GM21717 (cell line): Measurements from ENCODE around the gene MRPL33.
A peak's percentile ranks its signal among the peaks of the same experiment; 100 is the strongest.

ENCODE experiments used
- ATAC-seq: cut with Tn5 transposase; IDR thresholded peaks from one replicate; pipeline ENCODE4 v1.9.1; 2021; ENCODE audit warnings: mild to moderate bottlenecking, moderate library complexity; ENCODE audit not compliant: unreplicated experiment

Gene MRPL33

GRCh38 chr2:27771548-27772335 lies at the start of gene MRPL33:
MRPL33 (plus strand) TSS chr2:27771719; CDS start chr2:27771778, 59 bp downstream.
- ATAC-seq, result peak; percentile 95

DNA sequence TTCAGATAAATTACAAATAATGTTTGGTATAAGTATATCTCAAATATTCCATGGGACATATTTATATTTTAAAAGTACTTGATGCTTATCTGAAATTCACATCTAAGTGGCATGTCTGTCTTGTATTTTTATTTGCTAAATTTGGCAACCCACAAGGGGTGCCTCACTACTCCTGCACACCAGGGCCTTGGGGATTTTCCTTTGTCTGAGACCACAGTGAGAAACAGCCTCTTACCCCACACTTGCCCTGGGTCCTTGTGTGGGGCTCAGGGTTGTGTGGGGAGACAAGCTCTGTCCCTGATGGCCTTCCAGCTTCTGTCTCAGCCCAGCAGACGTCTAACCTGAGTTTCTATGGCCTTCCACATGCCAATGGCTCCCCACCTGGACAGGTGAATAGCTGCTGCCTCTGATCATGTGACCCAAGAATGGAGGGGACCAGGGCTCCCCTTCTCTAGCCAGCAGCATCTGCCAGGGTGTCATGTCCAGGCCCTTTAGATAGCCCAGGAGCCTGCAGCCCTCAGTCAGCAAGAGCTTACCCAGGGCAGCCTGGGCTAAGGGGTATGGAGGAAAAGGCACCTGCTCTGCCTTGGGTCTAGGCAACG lies 49.5 kb upstream of the MRPL33 start:
- no peak for ATAC-seq

DNA sequence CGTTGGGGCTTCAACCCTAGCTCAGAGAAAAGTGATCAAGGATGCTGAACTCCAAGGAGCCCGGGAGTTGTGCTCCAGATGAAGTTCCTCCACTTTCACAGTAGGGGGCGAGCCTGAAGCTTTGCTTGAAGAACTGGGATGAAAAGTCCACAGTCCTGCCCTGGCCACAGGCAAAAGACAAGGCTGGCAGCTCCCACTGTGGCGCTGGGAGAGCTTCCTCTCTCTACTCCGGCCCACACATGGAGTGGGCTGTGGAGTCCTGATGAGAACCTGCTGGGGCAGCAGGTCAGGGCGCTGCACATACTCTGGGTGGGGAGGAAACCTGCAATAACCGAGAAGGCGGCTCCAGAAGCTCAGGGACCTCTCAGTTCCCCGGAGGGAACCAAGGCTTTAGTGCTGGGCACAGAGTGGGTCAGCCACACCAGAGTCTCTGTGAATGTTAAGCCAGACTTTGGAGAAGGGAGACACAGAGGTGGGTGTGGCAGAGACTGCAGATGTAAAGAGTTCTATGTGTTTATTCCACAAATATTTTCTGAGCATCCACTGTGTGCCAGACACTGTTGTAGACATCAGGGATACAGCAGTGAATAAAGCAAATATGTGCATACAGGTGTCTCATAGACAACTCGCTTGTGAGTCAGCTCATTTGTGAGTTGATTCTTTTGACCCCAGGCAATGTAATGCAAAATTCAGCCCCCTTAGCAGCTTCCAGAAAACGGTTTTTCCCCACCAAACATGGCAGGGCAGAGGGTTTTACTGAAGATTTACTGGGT lies 48.0 kb upstream of the MRPL33 start:
- ATAC-seq, result no peak

GRCh38 chr2:27724191-27724590 lies 47.3 kb upstream of the MRPL33 start:
- no peak for ATAC-seq

DNA sequence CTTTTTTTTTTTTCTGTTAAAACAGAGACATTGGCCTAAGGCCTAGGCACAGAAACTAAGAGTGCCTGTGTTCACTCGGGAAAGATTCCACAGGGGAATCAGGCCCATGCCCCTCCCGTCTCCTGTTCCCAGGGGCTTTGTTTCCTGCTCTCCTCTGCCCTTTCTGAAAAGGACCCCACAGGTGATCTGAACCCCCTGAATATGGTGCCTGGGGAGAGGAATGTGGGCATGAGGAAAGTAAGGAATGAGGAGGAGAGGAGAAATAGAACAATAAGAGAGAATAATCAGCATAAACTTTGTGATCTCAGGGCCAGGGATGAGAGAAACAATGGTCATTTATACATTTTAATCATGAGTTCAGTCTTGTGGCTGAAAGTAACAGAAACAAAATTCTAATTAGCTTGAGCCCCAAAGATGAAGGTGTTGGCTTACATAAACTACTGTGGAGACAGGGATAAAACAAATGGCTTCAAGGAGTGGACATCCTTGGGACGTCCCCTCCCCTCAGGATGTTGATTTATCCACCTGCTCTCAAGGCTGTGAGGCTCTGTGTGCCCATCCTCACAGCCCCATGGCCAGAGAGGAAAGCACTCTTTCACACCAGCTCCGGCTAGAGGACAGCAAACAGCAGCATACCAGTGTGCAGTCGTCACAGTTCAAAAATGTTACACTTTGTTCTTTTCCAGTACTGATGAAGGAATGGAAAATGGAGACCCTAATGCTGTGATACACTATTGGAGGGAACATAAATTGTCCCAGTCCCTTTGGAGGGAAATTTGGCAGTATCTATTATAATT lies 46.4 kb upstream of the MRPL33 start:
- no peak for ATAC-seq

DNA sequence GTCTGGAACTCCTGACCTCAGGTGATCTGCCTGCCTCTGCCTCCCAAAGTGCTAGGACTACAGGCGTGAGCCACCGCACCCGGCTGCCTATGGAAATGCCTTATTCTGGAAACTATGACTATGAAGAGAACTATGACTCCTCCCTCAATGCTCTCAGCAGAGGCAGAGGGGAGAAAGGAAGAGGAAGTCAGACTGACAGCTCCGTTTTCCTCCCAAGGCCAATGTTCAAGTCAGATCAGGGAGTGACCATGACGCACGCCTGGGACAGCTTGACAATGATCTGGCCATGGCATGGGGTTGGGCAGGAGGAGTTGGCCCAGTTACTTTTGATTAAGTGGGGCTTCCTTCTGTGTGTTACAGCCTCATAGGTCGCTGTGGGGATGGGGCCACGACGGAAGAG lies 44.3 kb upstream of the MRPL33 start:
- no peak for ATAC-seq

DNA sequence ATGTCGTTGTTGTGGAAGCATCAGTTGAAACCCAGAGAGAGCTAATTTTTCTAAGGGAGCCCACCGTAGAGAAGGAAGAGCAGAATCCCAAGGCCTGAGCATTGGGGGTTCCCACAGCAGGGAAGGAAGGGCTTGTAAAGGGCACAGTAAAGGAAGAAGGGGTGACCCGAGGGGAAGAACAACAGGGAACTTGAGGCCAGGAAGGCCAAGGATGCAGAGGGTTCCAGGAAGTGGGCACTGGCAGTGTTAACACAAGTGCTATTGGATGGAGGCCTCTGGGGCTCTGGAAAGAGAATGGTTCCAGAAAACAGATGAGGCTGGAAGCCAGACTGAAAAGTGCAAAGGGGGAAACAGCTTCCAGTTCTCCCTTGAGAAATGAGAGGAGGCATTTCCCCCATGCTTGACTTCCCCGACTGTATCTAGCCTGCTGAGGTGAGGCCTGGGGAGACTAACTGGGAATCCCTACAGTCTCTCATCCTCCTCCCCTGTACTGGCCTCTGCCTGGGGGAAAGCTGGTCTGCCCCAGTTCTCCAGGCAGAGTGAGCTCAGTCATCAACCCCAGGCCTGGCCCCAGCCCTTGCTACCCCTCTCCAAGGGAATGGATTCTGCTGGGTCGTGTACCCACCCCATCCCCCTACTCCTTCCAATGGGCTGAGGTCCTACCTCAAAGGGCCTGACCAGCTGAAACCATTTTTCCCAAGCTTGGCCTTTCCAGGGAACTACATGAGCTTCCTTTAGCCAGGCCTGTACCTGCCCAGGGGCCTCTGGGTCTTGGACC lies 43.2 kb upstream of the MRPL33 start:
- ATAC-seq, result no peak

GRCh38 chr2:27729198-27729597 lies 42.3 kb upstream of the MRPL33 start:
- no peak for ATAC-seq

- no peak for ATAC-seq
Observed at GRCh38 chr2:27729614-27730013, 41.9 kb upstream of the MRPL33 start.

DNA sequence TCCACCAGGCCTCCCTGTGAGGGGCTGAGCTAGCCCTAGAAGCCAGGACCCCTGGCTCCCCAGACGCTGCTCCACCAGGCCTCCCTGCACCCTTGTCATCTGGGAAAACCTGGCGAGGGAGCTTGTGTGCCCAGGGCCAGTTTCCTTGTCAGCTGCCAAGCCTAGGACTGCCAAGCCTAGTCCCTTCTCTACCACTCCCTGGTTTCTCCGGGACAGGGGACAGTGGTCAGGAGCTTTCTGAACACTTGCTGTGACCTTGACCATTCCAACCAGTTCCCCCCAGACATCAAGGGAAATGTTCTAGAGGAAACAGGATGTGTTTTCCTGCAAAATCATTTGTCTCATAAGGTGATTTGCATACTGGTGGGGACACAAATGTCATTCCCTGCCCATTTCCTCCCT lies 41.3 kb upstream of the MRPL33 start:
- no peak for ATAC-seq

- no peak for ATAC-seq
Observed at GRCh38 chr2:27730980-27731691, 40.4 kb upstream of the MRPL33 start.

DNA sequence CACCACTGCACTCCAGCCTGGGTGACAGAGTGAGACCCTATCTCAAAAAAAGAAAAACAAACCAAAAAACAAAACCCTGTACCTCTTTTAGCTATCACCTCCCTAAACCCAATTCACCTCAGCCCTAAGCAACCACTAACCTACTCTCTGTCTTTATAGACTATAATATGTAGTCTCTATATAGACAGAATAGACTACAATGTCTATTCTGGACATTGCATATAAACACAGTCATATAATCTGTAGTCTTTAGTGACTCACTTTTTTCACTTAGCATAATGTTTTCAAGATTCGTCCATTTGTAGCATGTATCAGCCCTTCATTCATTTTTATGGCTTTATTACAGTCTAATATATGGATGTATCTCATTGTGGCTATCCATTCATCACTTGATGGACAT lies 37.2 kb upstream of the MRPL33 start:
- no peak for ATAC-seq

DNA sequence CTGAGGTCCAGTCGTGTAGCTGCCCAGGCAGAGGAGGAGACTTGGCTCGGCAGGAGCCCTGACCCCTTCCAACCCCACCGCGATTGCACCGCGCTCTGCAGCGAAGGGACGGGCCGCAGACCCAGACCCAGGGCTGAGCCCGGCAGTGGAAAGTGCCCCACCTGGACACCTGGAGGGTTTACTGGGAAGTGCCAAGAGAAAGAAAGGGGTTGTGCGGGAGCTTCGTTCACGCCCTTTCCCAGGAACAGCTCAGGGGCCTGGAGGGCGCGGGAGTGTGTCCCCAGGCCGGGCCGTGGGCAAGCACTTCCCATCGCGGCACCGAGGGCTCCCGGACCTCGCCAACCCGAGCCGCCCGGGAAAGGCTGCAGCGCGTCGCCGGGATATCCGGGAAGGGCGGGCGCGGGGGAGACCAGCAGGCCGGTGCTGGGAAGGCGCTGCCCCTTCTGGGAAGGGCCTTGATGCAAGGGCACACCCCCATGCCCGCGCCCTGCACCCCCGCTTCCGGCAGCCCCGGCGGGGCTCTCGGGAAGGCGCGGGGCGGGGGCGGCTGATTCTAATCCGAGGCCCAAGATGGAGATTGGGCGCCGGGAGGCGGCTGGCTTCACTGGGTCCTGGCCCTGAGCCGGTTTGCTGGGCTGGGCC lies 36.1 kb upstream of the MRPL33 start:
- ATAC-seq, result no peak

GRCh38 chr2:27736031-27736889 lies 35.3 kb upstream of the MRPL33 start:
- ATAC-seq, result no peak

DNA sequence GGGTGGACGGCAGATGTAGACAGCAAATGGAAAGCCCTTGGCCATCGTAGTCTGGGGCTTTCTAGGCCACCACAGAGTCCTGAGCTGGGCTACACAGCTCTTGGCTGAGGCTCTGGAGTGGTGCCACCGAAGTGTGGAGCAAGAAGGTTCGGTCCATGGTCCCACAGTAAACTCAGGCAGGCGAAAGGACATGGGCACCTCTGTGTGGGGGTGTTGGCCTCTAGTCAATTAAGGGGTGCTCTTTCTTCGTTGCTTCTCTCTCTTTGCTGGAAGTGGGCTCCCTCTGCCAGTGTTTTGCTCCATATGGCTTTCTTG lies 34.7 kb upstream of the MRPL33 start:
- ATAC-seq, result no peak

GRCh38 chr2:27737676-27738348 lies 33.7 kb upstream of the MRPL33 start:
- no peak for ATAC-seq

GRCh38 chr2:27738349-27739057 lies 33.0 kb upstream of the MRPL33 start:
- no peak for ATAC-seq
